ENCODE measurements around the gene PPP2CA.

DNA sequence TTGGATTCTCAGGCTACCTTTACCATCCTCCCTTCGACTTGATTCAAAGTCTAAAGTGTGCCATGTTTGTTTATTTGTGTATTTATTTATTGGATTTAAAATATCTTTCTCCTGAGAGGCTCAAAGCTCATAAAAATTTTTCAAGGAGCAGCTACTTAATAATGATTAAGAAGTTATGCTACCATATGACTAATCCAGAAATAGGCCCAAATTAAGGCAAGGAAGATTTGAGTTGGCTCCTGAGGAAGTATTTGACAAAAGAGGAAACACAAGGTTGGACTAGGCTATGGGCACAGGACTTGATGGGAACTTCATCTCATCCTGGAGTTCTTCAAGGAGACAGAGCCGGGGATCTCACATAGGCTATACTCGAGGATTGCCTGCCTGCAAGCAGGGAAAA, 22.4 kb upstream of the PPP2CA start:
- TF ChIP-seq POLR2A (IDR thresholded peaks at IDR 0.05), result no peak
- TF ChIP-seq, protein P1, sequence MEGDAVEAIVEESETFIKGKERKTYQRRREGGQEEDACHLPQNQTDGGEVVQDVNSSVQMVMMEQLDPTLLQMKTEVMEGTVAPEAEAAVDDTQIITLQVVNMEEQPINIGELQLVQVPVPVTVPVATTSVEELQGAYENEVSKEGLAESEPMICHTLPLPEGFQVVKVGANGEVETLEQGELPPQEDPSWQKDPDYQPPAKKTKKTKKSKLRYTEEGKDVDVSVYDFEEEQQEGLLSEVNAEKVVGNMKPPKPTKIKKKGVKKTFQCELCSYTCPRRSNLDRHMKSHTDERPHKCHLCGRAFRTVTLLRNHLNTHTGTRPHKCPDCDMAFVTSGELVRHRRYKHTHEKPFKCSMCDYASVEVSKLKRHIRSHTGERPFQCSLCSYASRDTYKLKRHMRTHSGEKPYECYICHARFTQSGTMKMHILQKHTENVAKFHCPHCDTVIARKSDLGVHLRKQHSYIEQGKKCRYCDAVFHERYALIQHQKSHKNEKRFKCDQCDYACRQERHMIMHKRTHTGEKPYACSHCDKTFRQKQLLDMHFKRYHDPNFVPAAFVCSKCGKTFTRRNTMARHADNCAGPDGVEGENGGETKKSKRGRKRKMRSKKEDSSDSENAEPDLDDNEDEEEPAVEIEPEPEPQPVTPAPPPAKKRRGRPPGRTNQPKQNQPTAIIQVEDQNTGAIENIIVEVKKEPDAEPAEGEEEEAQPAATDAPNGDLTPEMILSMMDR (IDR thresholded peaks at IDR 0.05), result no peak
